ENCODE results near the gene OR6N1.

OR6N1 gene

GRCh38 chr1:158800526-158800925, 28.5 kb upstream of the OR6N1 start:
- H3K9me3 Mint-ChIP-seq: no peaks in the 10 kb centered on the region
- H3K27me3 Mint-ChIP-seq: peaks cover 17 to 28% of the 10 kb centered on the region in 2 donors
- H3K4me1 Mint-ChIP-seq: peaks cover 0 to 5% of the 10 kb centered on the region in 2 donors
- H3K27ac Mint-ChIP-seq: no peak overlapping the region
- H3K36me3 Mint-ChIP-seq: no peaks in the 10 kb centered on the region
- H3K4me3 Mint-ChIP-seq: no peak overlapping the region
- ATAC-seq (replicated peaks) (no peak), DNase-seq (no peak)

GRCh38 chr1:158799689-158800088, 27.7 kb upstream of the OR6N1 start:
- peaks cover 20 to 31% of the 10 kb centered on the region in 2 donors for H3K27me3 Mint-ChIP-seq
- H3K27ac Mint-ChIP-seq: no peak overlapping the region
- DNase-seq: no peak
- no peak for ATAC-seq (replicated peaks)
- H3K9me3 Mint-ChIP-seq: no peaks in the 10 kb centered on the region
- H3K4me3 Mint-ChIP-seq: no peak overlapping the region
- H3K36me3 Mint-ChIP-seq: no peaks in the 10 kb centered on the region
- H3K4me1 Mint-ChIP-seq: peaks cover 0 to 5% of the 10 kb centered on the region in 2 donors

- Mint-ChIP-seq H3K36me3 (no peaks in the 10 kb centered on the region), H3K27ac (no peak overlapping the region), H3K27me3 (peaks cover 20 to 26% of the 10 kb centered on the region in 2 donors), H3K4me3 (no peak overlapping the region), H3K9me3 (no peaks in the 10 kb centered on the region), H3K4me1 (peaks cover 0 to 5% of the 10 kb centered on the region in 2 donors)
- no peak for DNase-seq
- no peak for ATAC-seq (replicated peaks)
Observed at GRCh38 chr1:158798531-158798930, 26.5 kb upstream of the OR6N1 start.

- no peaks in the 10 kb centered on the region for H3K4me1 Mint-ChIP-seq
- no peak for ATAC-seq (replicated peaks)
Observed at GRCh38 chr1:158794247-158794646, 22.3 kb upstream of the OR6N1 start.

GRCh38 chr1:158793604-158794003, 21.6 kb upstream of the OR6N1 start:
- DNase-seq (no peak), ATAC-seq (replicated peaks) (peak in 1 of 2 donors; percentile 31)
- H3K27me3 Mint-ChIP-seq: peaks cover 12 to 13% of the 10 kb centered on the region in 2 donors
- peaks cover 0 to 1% of the 10 kb centered on the region in 2 donors for H3K9me3 Mint-ChIP-seq
- no peak overlapping the region for H3K27ac Mint-ChIP-seq
- H3K4me3 Mint-ChIP-seq: no peak overlapping the region
- no peaks in the 10 kb centered on the region for H3K36me3 Mint-ChIP-seq
- H3K4me1 Mint-ChIP-seq: no peaks in the 10 kb centered on the region

More at GRCh38 chr1:158794247-158794646, 22.3 kb upstream of the OR6N1 start:
- Mint-ChIP-seq H3K9me3 (peaks cover 0 to 1% of the 10 kb centered on the region in 2 donors), H3K27me3 (peaks cover 12 to 13% of the 10 kb centered on the region in 2 donors), H3K4me3 (no peak overlapping the region), H3K36me3 (no peaks in the 10 kb centered on the region), H3K27ac (no peak overlapping the region)
- DNase-seq: no peak

- H3K27ac Mint-ChIP-seq: no peak within 1 kb of the TSS
- no peaks in the 10 kb centered on the region for H3K4me1 Mint-ChIP-seq
Observed at GRCh38 chr1:158781104-158781503, 9.1 kb upstream of the OR6N1 start, which contains the start of gene OR6N2. TSS of gene OR6N2 (minus strand) at chr1:158781204. CDS start at chr1:158777635, 3,569 bp downstream.

GRCh38 chr1:158754420-158754819, 17.6 kb downstream of the OR6N1 start, which contains the start of gene OR6K6:
TSS of gene OR6K6 (plus strand) at chr1:158754720. CDS start at chr1:158754888, 168 bp downstream.
- Mint-ChIP-seq H3K27me3 (peaks cover 13 to 30% of the 10 kb centered on the region in 2 donors), H3K4me1 (no peaks in the 10 kb centered on the region), H3K9me3 (peaks cover 0 to 3% of the 10 kb centered on the region in 2 donors), H3K36me3 (no peaks in the 10 kb centered on the region), H3K27ac (no peak within 1 kb of the TSS), H3K4me3 (no peak within 1 kb of the TSS)
- DNase-seq (no peak), ATAC-seq (replicated peaks) (no peak)

More at GRCh38 chr1:158781104-158781503, 9.1 kb upstream of the OR6N1 start, which contains the start of gene OR6N2:
- Mint-ChIP-seq H3K9me3 (no peaks in the 10 kb centered on the region), H3K27me3 (peaks cover 12 to 18% of the 10 kb centered on the region in 2 donors), H3K36me3 (no peaks in the 10 kb centered on the region), H3K4me3 (no peak within 1 kb of the TSS)
- DNase-seq (no peak), ATAC-seq (replicated peaks) (no peak)

GRCh38 chr1:158752155-158752712, 19.8 kb downstream of the OR6N1 start:
- peaks cover 8 to 13% of the 10 kb centered on the region in 2 donors for H3K27me3 Mint-ChIP-seq
- no peaks in the 10 kb centered on the region for H3K4me1 Mint-ChIP-seq
- no peak for DNase-seq
- H3K27ac Mint-ChIP-seq: no peak overlapping the region
- ATAC-seq (replicated peaks): no peak
- no peaks in the 10 kb centered on the region for H3K36me3 Mint-ChIP-seq
- no peaks in the 10 kb centered on the region for H3K9me3 Mint-ChIP-seq
- no peak overlapping the region for H3K4me3 Mint-ChIP-seq

- no peak for DNase-seq
- peaks cover 21 to 23% of the 10 kb centered on the region in 2 donors for H3K27me3 Mint-ChIP-seq
- ATAC-seq (replicated peaks): no peak
- H3K4me1 Mint-ChIP-seq: no peaks in the 10 kb centered on the region
- H3K36me3 Mint-ChIP-seq: no peaks in the 10 kb centered on the region
- H3K27ac Mint-ChIP-seq: no peak overlapping the region
- no peak overlapping the region for H3K4me3 Mint-ChIP-seq
- no peaks in the 10 kb centered on the region for H3K9me3 Mint-ChIP-seq
Observed at GRCh38 chr1:158735848-158736247, 36.1 kb downstream of the OR6N1 start.

GRCh38 chr1:158732524-158732923, 39.5 kb downstream of the OR6N1 start:
- Mint-ChIP-seq H3K27ac (no peak overlapping the region), H3K27me3 (peaks cover 11 to 13% of the 10 kb centered on the region in 2 donors), H3K9me3 (no peaks in the 10 kb centered on the region), H3K4me3 (no peak overlapping the region), H3K36me3 (no peaks in the 10 kb centered on the region), H3K4me1 (no peaks in the 10 kb centered on the region)
- ATAC-seq (replicated peaks): no peak
- DNase-seq: no peak

- Mint-ChIP-seq H3K9me3 (no peaks in the 10 kb centered on the region), H3K27me3 (peaks cover 7 to 9% of the 10 kb centered on the region in 2 donors), H3K4me1 (no peaks in the 10 kb centered on the region), H3K36me3 (no peaks in the 10 kb centered on the region), H3K4me3 (no peak overlapping the region), H3K27ac (no peak overlapping the region)
- DNase-seq: no peak
- no peak for ATAC-seq (replicated peaks)
Observed at GRCh38 chr1:158731707-158732106, 40.3 kb downstream of the OR6N1 start.

- Mint-ChIP-seq H3K27me3 (peaks cover 7 to 12% of the 10 kb centered on the region in 2 donors), H3K4me1 (no peaks in the 10 kb centered on the region), H3K36me3 (no peaks in the 10 kb centered on the region), H3K9me3 (no peaks in the 10 kb centered on the region), H3K27ac (no peak overlapping the region), H3K4me3 (no peak overlapping the region)
- ATAC-seq (replicated peaks): no peak
- no peak for DNase-seq
Observed at GRCh38 chr1:158730453-158730852, 41.5 kb downstream of the OR6N1 start.

- H3K9me3 Mint-ChIP-seq: no peaks in the 10 kb centered on the region
- no peak overlapping the region for H3K27ac Mint-ChIP-seq
- no peak for DNase-seq
- no peaks in the 10 kb centered on the region for H3K36me3 Mint-ChIP-seq
- H3K4me1 Mint-ChIP-seq: no peaks in the 10 kb centered on the region
- ATAC-seq (replicated peaks): no peak
- peaks cover 7 to 18% of the 10 kb centered on the region in 2 donors for H3K27me3 Mint-ChIP-seq
- no peak overlapping the region for H3K4me3 Mint-ChIP-seq
Observed at GRCh38 chr1:158728510-158729225, 43.3 kb downstream of the OR6N1 start.

GRCh38 chr1:158724442-158724841, 47.6 kb downstream of the OR6N1 start:
- ATAC-seq (replicated peaks): no peak
- no peak overlapping the region for H3K27ac Mint-ChIP-seq
- H3K9me3 Mint-ChIP-seq: no peaks in the 10 kb centered on the region
- H3K27me3 Mint-ChIP-seq: peaks cover 17 to 27% of the 10 kb centered on the region in 2 donors
- DNase-seq: no peak
- H3K4me3 Mint-ChIP-seq: no peak overlapping the region
- H3K4me1 Mint-ChIP-seq: no peaks in the 10 kb centered on the region
- no peaks in the 10 kb centered on the region for H3K36me3 Mint-ChIP-seq

- ATAC-seq (replicated peaks) (no peak), DNase-seq (no peak)
- Mint-ChIP-seq H3K4me1 (peaks cover 10 to 11% of the 10 kb centered on the region in 2 donors), H3K36me3 (peaks cover 0 to 6% of the 10 kb centered on the region in 2 donors), H3K9me3 (no peaks in the 10 kb centered on the region), H3K27ac (no peak within 1 kb of the TSS), H3K27me3 (peaks cover 29 to 36% of the 10 kb centered on the region in 2 donors), H3K4me3 (no peak within 1 kb of the TSS)
Observed at GRCh38 chr1:158720620-158721019, 51.4 kb downstream of the OR6N1 start, which contains the start of gene OR6K3. TSS of gene OR6K3 (minus strand) at chr1:158720720. CDS start at chr1:158718115, 2,605 bp downstream.

All from stimulated activated naive B cell treated with anti-CD40 and anti-IgM and Interleukin-4, amounts not matched to agents 10 μg/mL and 1 μg/mL and 100 μg/mL, for 72 hours (primary cell).